HCT116 (cell line): ENCODE results near the gene LAMTOR3. TPM values are rescaled to one million over a fixed set of nuclear protein-coding genes. Genes with fewer than 3 reads are reported as not detected.

Experiments
- ATAC-seq: fragments of 200-7000 bp; cut with Tn5 transposase; 2 replicates; pipeline ENCODE4 v1.9.1; 2020; ENCODE audit warnings: mild to moderate bottlenecking, moderate library complexity
- BruUV-seq: library from RNA; stranded (reverse); fragments of 400-500 nt; replicated peaks from 2 replicates; lab custom pipeline; 2021; lab: Mats Ljungman, UMichigan
- CTCF ChIA-PET: fragments of 300-600 bp; sonication (Branson Sonifier 250); formaldehyde crosslinking; loops from one replicate; lab custom pipeline; 2021; ENCODE audit warnings: antibody characterized with exemption; lab: Charles Lee
- POLR2A ChIA-PET: fragments of 300-600, 350-600 bp; sonication (Branson Sonifier 250); formaldehyde crosslinking; loops from one replicate; lab custom pipeline; 2021; ENCODE audit warnings: antibody characterized with exemption; lab: Charles Lee
- RAD21 ChIA-PET, 2 experiments: fragments of 300-600 bp; sonication (Branson Sonifier 250); formaldehyde crosslinking; loops; one replicate each; lab custom pipeline; 2023; ENCODE audit warnings: low total read pairs in 2 of 2; ENCODE audit not compliant: uncharacterized antibody in 2 of 2, unreplicated experiment in 2 of 2, low non-redundant PET in 1 of 2; lab: Charles Lee
- DNase-seq: peaks from one replicate; pipeline ENCODE4 v3.0.0-alpha.2; 2010; ENCODE audit warnings: low read depth, low spot score
- H2AFZ ChIP-seq: fragments of 200-600 bp; shearing (Covaris generic), sonication (generic); 2 replicates; pipeline ENCODE4 v1.6.1; 2017; ENCODE audit warnings: low read depth, mixed run types, mixed read lengths, antibody characterized with exemption, low read length; ENCODE audit not compliant: poor library complexity, severe bottlenecking
- H3K27ac ChIP-seq: 2 replicates; pipeline ENCODE4 v1.5.1; 2012; ENCODE audit warnings: low read depth, low read length
- H3K27me3 ChIP-seq: fragments of 200-600 bp; sonication (generic); 2 replicates; pipeline ENCODE4 v1.6.1; 2016; ENCODE audit warnings: mixed run types, low read length, mixed read lengths; ENCODE audit not compliant: insufficient read depth
- H3K36me3 ChIP-seq, 2 experiments: fragments of 200-500 bp in 1 of 2; fragments of 200-600 bp in 1 of 2; sonication (Bioruptor generic) in 1 of 2; sonication (generic) in 1 of 2; 2 replicates each; pipeline versions ENCODE4 v1.5.1 to v1.6.1; 2014 to 2016; ENCODE audit warnings: low read length in 2 of 2, inconsistent platforms in 1 of 2, mixed read lengths in 1 of 2, mixed run types in 1 of 2; ENCODE audit not compliant: insufficient read depth in 2 of 2, control insufficient read depth in 1 of 2
- H3K4me1 ChIP-seq, 2 experiments: fragments of 200-600 bp in 1 of 2; sonication (generic) in 1 of 2; 2 replicates each; pipeline versions ENCODE4 v1.5.1 to v1.6.1; 2012 to 2017; ENCODE audit warnings: low read length in 2 of 2, inconsistent platforms in 1 of 2, mild to moderate bottlenecking in 1 of 2, mixed read lengths in 1 of 2, mixed run types in 1 of 2, moderate library complexity in 1 of 2; ENCODE audit not compliant: insufficient read depth in 2 of 2, control insufficient read depth in 1 of 2
- H3K4me2 ChIP-seq: fragments of 200-600 bp; sonication (generic); 2 replicates; pipeline ENCODE4 v1.6.1; 2017; ENCODE audit warnings: mixed run types, low read length, mixed read lengths
- H3K4me3 ChIP-seq, 2 experiments: fragments of 200-600 bp in 1 of 2; sonication (generic) in 1 of 2; replicated peaks in 1 of 2; 2 replicates each; pipeline ENCODE4 v1.5.1; 2011 to 2016; ENCODE audit warnings: low read length in 2 of 2, control low read depth in 1 of 2, low read depth in 1 of 2, mild to moderate bottlenecking in 1 of 2, mixed read lengths in 1 of 2, mixed run types in 1 of 2
- H3K79me2 ChIP-seq: fragments of 200-600 bp; sonication (generic); 2 replicates; pipeline ENCODE4 v1.6.1; 2017; ENCODE audit warnings: mild to moderate bottlenecking, mixed run types, low read length, moderate library complexity, mixed read lengths; ENCODE audit not compliant: insufficient read depth
- H3K9ac ChIP-seq: fragments of 200-600 bp; sonication (generic); 2 replicates; pipeline ENCODE4 v1.6.1; 2016; ENCODE audit warnings: low read length, mixed read lengths
- H3K9me2 ChIP-seq: fragments of 200-600 bp; sonication (generic), shearing (Covaris generic); 2 replicates; pipeline ENCODE4 v1.6.1; 2017; ENCODE audit warnings: mixed run types, mild to moderate bottlenecking, moderate library complexity; ENCODE audit not compliant: insufficient read depth
- H3K9me3 ChIP-seq, 2 experiments: fragments of 200-500 bp in 1 of 2; fragments of 200-600 bp in 1 of 2; sonication (Bioruptor generic) in 1 of 2; sonication (generic) in 1 of 2; 2 replicates each; pipeline ENCODE4 v1.6.1; 2014 to 2017; ENCODE audit warnings: low read length in 2 of 2, mixed read lengths in 2 of 2, inconsistent platforms in 1 of 2, low read depth in 1 of 2, mild to moderate bottlenecking in 1 of 2, mixed run types in 1 of 2, moderate library complexity in 1 of 2; ENCODE audit not compliant: control insufficient read depth in 1 of 2, insufficient read depth in 1 of 2
- H4K20me1 ChIP-seq: fragments of 200-600 bp; sonication (generic), shearing (Covaris generic); 2 replicates; pipeline ENCODE4 v1.6.1; 2017; ENCODE audit warnings: mixed run types, mild to moderate bottlenecking, moderate library complexity; ENCODE audit not compliant: insufficient read depth
- CBX3 ChIP-seq: IDR thresholded peaks from 2 replicates; pipeline ENCODE4 v1.6.1; 2012; ENCODE audit warnings: low read depth
- CEBPB ChIP-seq: IDR thresholded peaks from 2 replicates; pipeline ENCODE4 v1.6.1; 2012; ENCODE audit warnings: low read depth
- EGR1 ChIP-seq: IDR thresholded peaks from 2 replicates; pipeline ENCODE4 v1.6.1; 2012; ENCODE audit warnings: low read depth
- ELF1 ChIP-seq: IDR thresholded peaks from 2 replicates; pipeline ENCODE4 v1.6.1; 2012; ENCODE audit warnings: low read depth, borderline replicate concordance
- EZH2phosphoT487 ChIP-seq: fragments of 200-600 bp; IDR thresholded peaks from 2 replicates; pipeline ENCODE4 v1.6.1; 2018; ENCODE audit warnings: antibody characterized with exemption, borderline replicate concordance
- JUND ChIP-seq: IDR thresholded peaks from 2 replicates; pipeline ENCODE4 v1.6.1; 2012
- POLR2A ChIP-seq: IDR thresholded peaks from 2 replicates; pipeline ENCODE4 v1.7.0; 2011; ENCODE audit warnings: borderline replicate concordance; ENCODE audit not compliant: insufficient read depth, insufficient read length; ENCODE audit errors: extremely low read depth
- POLR2AphosphoS5 ChIP-seq: IDR thresholded peaks from 2 replicates; pipeline ENCODE4 v1.6.1; 2011; ENCODE audit warnings: mild to moderate bottlenecking, low read depth, low read length, moderate library complexity
- RAD21 ChIP-seq: IDR thresholded peaks from 2 replicates; pipeline ENCODE4 v1.6.1; 2012; ENCODE audit warnings: low read depth, mild to moderate bottlenecking
- SIN3A ChIP-seq: IDR thresholded peaks from 2 replicates; pipeline ENCODE4 v1.6.1; 2012; ENCODE audit warnings: low read depth
- SP1 ChIP-seq: IDR thresholded peaks from 2 replicates; pipeline ENCODE4 v1.6.1; 2012; ENCODE audit warnings: low read depth
- SRF ChIP-seq: IDR thresholded peaks from 2 replicates; pipeline ENCODE4 v1.6.1; 2012; ENCODE audit warnings: low read depth
- ZFX ChIP-seq: fragments of 450-650 bp; IDR thresholded peaks from 2 replicates; pipeline ENCODE4 v1.6.1; 2017
- ZNF274 ChIP-seq: fragments of 200-500 bp; sonication (Bioruptor generic); IDR thresholded peaks from 2 replicates; pipeline ENCODE4 v1.6.1; 2014; ENCODE audit warnings: mild to moderate bottlenecking, low read depth, low read length, inconsistent platforms
- intact Hi-C: fragments of 100-400 bp; cut with micrococcal nuclease; formaldehyde crosslinking; loops from 2 replicates; pipeline ENCODE4 v1.10.0; 2022
- total RNA-seq: library from RNA; stranded (reverse); gene quantifications from one replicate; pipeline ENCODE4 v1.2.1, GENCODE V29; 2021; ENCODE audit not compliant: unreplicated experiment
- TF ChIP-seq, protein P1 (sequence below): IDR thresholded peaks from 2 replicates; pipeline ENCODE4 v1.6.1; 2012; ENCODE audit warnings: low read depth
- TF ChIP-seq, protein P2 (sequence below): IDR thresholded peaks from 2 replicates; pipeline ENCODE4 v1.6.1; 2011; ENCODE audit warnings: mild to moderate bottlenecking, low read length, moderate library complexity; ENCODE audit not compliant: insufficient replicate concordance; ENCODE audit errors: extremely low read depth

The LAMTOR3 gene
- total RNA-seq, 1 experiment from 2014 or later = 21.0 TPM

GRCh38 chr4:99934891-99935290 is 40.7 kb upstream of the LAMTOR3 start:
- H3K9me2 ChIP-seq = no peaks in the 10 kb centered on the region; the same call in 1 of the 2 replicates
- H3K4me2 ChIP-seq = no peak overlapping the region
- peaks cover 1 to 17% of the 10 kb centered on the region in 2 experiments for H3K36me3 ChIP-seq
- H3K27me3 ChIP-seq = no peaks in the 10 kb centered on the region
- H3K79me2 ChIP-seq = peaks cover 100% of the 10 kb centered on the region
- RAD21 ChIA-PET = no interaction called here
- no TSS peak for BruUV-seq
- H3K4me3 ChIP-seq = no peak overlapping the region
- CTCF ChIA-PET = no interaction called here
- H3K9me3 ChIP-seq = no peaks in the 10 kb centered on the region; a peak in 1 of 4 replicates
- POLR2A ChIA-PET = no interaction called here
- H3K4me1 ChIP-seq = no peaks in the 10 kb centered on the region
- DNase-seq (no peak), ATAC-seq (no peak)
- H3K27ac ChIP-seq = no peak overlapping the region
- intact Hi-C loops = no loop called here
- TF ChIP-seq, protein P1, sequence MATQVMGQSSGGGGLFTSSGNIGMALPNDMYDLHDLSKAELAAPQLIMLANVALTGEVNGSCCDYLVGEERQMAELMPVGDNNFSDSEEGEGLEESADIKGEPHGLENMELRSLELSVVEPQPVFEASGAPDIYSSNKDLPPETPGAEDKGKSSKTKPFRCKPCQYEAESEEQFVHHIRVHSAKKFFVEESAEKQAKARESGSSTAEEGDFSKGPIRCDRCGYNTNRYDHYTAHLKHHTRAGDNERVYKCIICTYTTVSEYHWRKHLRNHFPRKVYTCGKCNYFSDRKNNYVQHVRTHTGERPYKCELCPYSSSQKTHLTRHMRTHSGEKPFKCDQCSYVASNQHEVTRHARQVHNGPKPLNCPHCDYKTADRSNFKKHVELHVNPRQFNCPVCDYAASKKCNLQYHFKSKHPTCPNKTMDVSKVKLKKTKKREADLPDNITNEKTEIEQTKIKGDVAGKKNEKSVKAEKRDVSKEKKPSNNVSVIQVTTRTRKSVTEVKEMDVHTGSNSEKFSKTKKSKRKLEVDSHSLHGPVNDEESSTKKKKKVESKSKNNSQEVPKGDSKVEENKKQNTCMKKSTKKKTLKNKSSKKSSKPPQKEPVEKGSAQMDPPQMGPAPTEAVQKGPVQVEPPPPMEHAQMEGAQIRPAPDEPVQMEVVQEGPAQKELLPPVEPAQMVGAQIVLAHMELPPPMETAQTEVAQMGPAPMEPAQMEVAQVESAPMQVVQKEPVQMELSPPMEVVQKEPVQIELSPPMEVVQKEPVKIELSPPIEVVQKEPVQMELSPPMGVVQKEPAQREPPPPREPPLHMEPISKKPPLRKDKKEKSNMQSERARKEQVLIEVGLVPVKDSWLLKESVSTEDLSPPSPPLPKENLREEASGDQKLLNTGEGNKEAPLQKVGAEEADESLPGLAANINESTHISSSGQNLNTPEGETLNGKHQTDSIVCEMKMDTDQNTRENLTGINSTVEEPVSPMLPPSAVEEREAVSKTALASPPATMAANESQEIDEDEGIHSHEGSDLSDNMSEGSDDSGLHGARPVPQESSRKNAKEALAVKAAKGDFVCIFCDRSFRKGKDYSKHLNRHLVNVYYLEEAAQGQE = no peak
- no peak for TF ChIP-seq RAD21
- TF ChIP-seq CBX3 = no peak
- no peak for TF ChIP-seq ZNF274
- no peak for TF ChIP-seq JUND
- no peak for TF ChIP-seq POLR2AphosphoS5
- no peak for TF ChIP-seq ELF1
- no peak for TF ChIP-seq POLR2A
- TF ChIP-seq ZFX = no peak
- TF ChIP-seq SIN3A = no peak
- TF ChIP-seq, protein P2, sequence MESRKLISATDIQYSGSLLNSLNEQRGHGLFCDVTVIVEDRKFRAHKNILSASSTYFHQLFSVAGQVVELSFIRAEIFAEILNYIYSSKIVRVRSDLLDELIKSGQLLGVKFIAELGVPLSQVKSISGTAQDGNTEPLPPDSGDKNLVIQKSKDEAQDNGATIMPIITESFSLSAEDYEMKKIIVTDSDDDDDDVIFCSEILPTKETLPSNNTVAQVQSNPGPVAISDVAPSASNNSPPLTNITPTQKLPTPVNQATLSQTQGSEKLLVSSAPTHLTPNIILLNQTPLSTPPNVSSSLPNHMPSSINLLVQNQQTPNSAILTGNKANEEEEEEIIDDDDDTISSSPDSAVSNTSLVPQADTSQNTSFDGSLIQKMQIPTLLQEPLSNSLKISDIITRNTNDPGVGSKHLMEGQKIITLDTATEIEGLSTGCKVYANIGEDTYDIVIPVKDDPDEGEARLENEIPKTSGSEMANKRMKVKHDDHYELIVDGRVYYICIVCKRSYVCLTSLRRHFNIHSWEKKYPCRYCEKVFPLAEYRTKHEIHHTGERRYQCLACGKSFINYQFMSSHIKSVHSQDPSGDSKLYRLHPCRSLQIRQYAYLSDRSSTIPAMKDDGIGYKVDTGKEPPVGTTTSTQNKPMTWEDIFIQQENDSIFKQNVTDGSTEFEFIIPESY = no peak
- TF ChIP-seq EGR1 = no peak
- TF ChIP-seq CEBPB = no peak
- no peak for TF ChIP-seq SP1
- no peak for TF ChIP-seq EZH2phosphoT487
- TF ChIP-seq SRF = no peak
- H3K9ac ChIP-seq = no peak overlapping the region
- peaks cover 8% of the 10 kb centered on the region; the same call in 1 of the 2 replicates for H4K20me1 ChIP-seq
- H2AFZ ChIP-seq = no peak overlapping the region
